Stomach smooth muscle (tissue), 2 donors: Measurements from ENCODE around the gene TNFAIP8.
"Not testable (repeated sequence)": the region's sequence is repeated elsewhere in the genome, so short reads cannot be mapped to it uniquely, and the experiment has no call there.

Experiments
- H3K27ac ChIP-seq: one replicate; pipeline ENCODE4 v1.7.0; 2013; ENCODE audit warnings: mild to moderate bottlenecking, low read length, inconsistent platforms
- H3K27me3 ChIP-seq, 2 donors: one replicate each; pipeline ENCODE4 v1.7.0; 2013; ENCODE audit warnings: low read length in 2 of 2; ENCODE audit not compliant: insufficient read depth in 2 of 2, control insufficient read depth in 1 of 2
- H3K36me3 ChIP-seq, 2 donors: one replicate each; pipeline ENCODE4 v1.7.0; 2013; ENCODE audit warnings: low read length in 2 of 2; ENCODE audit not compliant: control insufficient read depth in 2 of 2, insufficient read depth in 2 of 2
- H3K4me1 ChIP-seq: one replicate; pipeline ENCODE4 v1.7.0; 2013; ENCODE audit warnings: low read length; ENCODE audit not compliant: control insufficient read depth, insufficient read depth
- H3K4me3 ChIP-seq, 2 donors: one replicate each; pipeline ENCODE4 v1.7.0; 2013; ENCODE audit warnings: low read length in 2 of 2
- H3K9ac ChIP-seq, 2 donors: one replicate each; pipeline ENCODE4 v1.7.0; 2013; ENCODE audit warnings: low read length in 2 of 2, mild to moderate bottlenecking in 1 of 2
- H3K9me3 ChIP-seq, 2 donors: one replicate each; pipeline ENCODE4 v1.7.0; 2013; ENCODE audit warnings: low read length in 2 of 2; ENCODE audit not compliant: control insufficient read depth in 2 of 2
- donor health status: healthy.
- donor health status: Pancreatic carcinoma.

Gene TNFAIP8

DNA sequence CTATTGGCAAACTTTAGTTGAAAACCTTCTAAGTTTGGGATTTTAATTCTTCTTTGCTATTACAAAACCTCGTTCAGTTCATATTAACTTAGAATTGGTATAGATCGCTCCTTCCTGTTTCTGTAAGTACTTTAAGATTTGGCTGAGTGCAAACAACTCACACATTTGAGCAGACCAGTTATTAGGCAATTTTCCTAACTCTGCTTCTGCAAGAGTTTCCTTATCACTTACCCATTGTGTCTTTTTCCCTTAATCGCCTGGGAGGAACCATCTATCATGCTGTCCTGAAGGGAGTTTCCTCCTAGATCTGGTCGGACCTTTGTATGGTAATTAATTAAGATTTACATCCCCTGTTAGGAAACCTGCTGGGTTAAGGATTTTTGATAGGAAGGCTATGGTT lies 71.8 kb downstream of the TNFAIP8 start:
- H3K36me3 ChIP-seq, H3K9me3 ChIP-seq, H3K9ac ChIP-seq, H3K27ac ChIP-seq, H3K4me1 ChIP-seq, H3K4me3 ChIP-seq, H3K27me3 ChIP-seq: not testable (repeated sequence)

DNA sequence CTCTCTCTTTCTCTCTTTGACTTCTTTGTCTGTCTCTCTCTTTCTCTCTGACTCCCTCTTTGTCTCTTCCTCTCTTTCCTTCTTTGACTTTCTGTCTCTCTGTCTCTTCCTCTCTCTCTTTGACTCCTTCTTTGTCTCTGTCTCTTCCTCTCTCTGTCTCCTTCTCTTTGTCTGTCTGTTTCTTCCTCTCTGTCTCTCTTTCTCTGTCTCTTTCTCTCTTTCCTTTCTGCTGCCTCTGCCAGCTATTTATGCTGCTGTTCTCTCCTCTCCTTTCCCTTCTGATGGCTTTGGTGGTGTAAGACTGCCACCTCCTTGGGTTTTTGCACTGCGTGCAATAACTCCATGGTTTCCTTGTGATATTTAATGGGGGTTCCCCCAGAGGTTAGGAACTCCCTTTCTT lies 72.3 kb downstream of the TNFAIP8 start:
- H3K4me1 ChIP-seq, H3K27me3 ChIP-seq, H3K9me3 ChIP-seq, H3K9ac ChIP-seq, H3K36me3 ChIP-seq, H3K27ac ChIP-seq, H3K4me3 ChIP-seq: not testable (repeated sequence)

DNA sequence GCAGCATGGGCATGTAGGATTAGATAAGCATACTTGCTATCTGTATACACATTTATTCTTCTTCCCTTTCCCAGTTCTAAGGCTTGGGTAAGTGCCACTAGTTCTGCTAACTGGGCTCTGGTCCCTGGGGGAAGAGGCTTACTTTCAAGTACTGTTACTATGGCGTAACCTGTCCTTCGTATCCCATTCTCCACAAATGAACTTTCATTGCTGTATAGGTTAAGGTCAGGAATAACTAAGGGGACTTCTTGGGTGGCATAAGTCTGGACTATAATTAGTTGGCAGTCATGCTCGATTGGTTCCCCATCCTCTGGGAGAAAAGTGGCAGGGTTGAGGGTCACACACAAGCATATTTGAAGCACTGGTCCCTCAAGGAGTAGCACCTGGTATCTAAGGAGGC lies 72.8 kb downstream of the TNFAIP8 start:
- H3K9me3 ChIP-seq, H3K4me1 ChIP-seq, H3K4me3 ChIP-seq, H3K9ac ChIP-seq, H3K27ac ChIP-seq, H3K27me3 ChIP-seq, H3K36me3 ChIP-seq: not testable (repeated sequence)

DNA sequence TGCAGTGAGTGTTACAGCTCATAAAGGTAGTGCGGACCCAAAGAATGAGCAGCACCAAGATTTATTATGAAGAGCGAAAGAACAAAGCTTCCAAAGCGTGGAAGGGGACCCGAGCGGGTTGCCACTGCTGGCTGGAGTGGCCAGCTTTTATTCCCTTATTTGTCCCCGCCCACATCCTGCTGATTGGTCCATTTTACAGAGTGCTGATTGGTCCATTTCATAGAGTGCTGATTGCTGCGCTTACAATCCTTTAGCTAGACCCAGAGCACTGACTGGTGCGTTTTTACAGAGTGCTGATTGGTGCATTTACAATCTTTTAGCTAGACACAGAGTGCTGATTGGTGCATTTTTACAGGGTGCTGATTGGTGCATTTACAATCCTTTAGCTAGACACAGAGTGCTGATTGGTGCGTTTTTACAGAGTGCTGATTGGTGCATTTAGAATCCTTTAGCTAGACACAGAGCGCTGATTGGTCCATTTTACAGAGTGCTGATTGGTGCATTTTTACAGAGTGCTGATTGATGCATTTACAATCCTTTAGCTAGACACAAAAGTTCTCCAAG lies 76.9 kb downstream of the TNFAIP8 start:
- H3K9ac ChIP-seq, H3K27me3 ChIP-seq, H3K4me3 ChIP-seq, H3K27ac ChIP-seq, H3K9me3 ChIP-seq, H3K36me3 ChIP-seq, H3K4me1 ChIP-seq: not testable (repeated sequence)

DNA sequence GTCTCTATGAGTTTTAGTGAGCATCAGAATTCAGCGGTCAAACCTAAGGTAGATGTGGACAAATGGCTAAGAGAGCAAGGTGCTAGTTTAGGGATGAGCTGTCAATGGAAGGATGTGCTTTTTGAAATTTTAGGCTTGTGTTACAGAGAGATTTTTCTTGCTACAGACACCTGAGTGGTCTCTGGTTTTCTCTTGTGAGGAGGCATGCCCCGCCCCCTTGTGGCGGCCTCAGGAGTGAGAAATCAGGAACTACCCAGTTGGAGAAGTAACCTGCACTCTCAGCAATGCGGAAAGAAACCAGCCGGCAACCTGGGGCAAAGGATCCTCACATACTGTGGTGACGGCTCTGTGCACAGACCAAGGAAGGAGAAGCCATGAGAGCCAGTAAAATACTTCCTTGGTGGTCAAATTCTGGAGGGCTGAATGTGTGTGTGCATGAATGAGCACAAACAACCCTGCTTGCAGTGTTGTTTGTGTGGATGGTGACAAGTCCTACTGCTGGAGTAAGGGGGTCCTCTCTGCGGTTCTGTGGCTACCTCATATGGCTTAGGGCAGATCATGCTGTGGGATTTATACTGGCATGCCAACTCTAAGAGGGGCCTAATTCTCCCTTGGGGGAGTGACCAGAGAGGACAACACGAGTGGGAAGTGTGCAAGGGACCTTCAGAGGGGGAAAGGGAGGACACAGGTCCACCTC lies 79.8 kb downstream of the TNFAIP8 start:
- Histone ChIP-seq H3K36me3 (no peaks in the 10 kb centered on the region), H3K9me3 (no peaks in the 10 kb centered on the region), H3K9ac (no peak overlapping the region)

DNA sequence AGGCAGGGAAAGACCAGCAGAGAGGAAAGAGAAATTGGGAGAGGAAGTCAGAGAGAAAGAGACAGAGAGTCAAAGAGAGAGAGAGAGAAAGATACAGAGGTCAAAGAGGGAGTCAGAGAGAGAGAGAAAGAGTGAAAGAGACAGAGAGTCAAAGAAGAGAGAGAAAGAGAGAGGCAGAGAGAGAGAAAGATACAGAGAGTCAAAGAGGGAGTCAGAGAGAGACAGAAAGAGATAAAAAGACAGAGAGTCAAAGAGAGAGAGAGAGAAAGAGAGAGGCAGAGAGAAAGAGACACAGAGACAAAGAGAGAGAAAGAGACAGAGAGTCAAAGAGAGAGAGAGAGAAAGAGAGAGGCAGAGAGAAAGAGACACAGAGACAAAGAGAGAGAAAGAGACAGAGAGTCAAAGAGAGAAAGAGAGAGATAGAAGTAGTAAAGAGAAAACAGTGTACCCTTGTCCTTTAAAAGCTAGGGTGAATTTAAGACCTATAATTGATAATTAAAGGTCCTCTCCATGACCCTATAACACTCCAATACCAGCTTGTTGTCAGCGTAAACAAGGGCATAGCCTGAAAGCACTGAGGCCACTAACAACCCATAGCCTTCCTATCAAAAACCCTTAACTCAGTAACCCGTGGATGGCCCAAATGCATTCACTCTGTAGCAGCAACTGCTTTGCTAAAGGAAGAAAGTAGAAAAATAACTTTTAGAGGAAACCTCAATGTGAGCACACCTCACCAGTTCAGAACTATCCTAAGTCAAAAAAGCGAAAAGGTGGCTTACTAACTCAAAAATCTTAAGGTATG lies 82.2 kb downstream of the TNFAIP8 start:
- not testable (repeated sequence) for H3K4me1 ChIP-seq, H3K9me3 ChIP-seq, H3K36me3 ChIP-seq, H3K27me3 ChIP-seq, H3K9ac ChIP-seq, H3K4me3 ChIP-seq, H3K27ac ChIP-seq

More for the DNA sequence above, 79.8 kb downstream of the TNFAIP8 start:
- H3K27ac ChIP-seq: no peak overlapping the region
- H3K27me3 ChIP-seq: peaks cover 3 to 4% of the 10 kb centered on the region in 2 donors
- H3K4me1 ChIP-seq: no peaks in the 10 kb centered on the region
- no peak overlapping the region for H3K4me3 ChIP-seq

DNA sequence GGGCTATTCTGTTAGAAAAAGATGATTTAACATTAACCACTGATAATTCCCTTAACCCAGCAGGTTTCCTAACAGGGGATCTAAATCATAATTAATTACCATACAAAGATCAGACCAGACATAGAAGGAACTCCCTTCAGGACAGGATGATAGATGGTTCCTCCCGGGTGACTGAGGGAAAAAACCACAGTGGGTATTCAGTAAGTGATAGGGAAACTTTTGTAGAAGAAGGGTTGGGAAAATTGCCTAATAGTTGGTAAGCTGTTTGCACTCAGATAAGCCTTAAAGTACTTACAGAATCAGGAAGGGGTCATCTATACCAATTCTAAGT lies 82.7 kb downstream of the TNFAIP8 start:
- not testable (repeated sequence) for H3K36me3 ChIP-seq, H3K27ac ChIP-seq, H3K9ac ChIP-seq, H3K27me3 ChIP-seq, H3K9me3 ChIP-seq, H3K4me1 ChIP-seq, H3K4me3 ChIP-seq

DNA sequence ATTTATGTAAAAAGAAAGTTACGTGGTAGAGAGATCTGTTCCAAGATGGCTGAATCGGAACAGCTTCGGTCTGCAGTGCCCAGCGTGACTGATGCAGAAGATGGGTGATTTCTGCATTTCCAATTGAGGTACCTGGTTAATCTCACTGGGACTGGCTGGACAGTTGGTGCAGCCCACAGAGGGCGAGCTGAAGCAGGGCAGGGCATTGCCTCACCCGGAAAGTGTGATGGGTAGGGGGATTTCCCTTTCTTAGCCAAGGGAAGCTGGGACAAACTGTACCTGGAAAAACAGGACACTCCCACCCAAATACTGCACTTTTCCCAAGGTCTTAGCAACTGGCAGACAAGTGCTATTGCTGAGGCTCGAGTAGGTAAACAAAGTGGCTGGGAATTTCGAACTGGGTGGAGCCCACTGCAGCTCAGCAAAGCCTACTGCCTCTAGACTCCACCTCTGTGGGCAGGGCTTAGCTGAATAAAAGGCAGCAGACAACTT lies 83.4 kb downstream of the TNFAIP8 start:
- Histone ChIP-seq H3K36me3 (no peaks in the 10 kb centered on the region), H3K27ac (no peak overlapping the region), H3K27me3 (peaks cover 3 to 4% of the 10 kb centered on the region in 2 donors), H3K4me3 (peak overlapping the region in 1 of 2 donors; percentile 40), H3K4me1 (no peaks in the 10 kb centered on the region), H3K9me3 (no peaks in the 10 kb centered on the region), H3K9ac (no peak overlapping the region)

DNA sequence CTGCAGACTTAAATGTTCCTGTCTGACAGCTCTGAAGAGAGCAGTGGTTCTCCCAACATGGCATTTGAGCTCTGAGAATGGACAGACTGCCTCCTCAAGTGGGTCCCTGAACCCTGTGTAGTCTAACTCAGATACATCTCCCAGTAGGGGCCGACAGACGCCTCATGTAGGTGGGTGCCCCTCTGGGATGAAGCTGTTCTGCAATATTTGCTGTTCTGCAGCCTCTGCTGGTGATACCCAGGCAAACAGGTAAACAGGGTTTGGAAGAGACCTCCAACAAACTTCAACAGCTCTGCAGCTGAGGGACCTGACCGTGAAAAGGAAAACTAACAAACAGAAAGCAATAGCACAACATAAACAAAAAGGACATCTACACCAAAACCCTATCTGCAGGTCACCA lies 83.8 kb downstream of the TNFAIP8 start:
- not testable (repeated sequence) for H3K4me3 ChIP-seq, H3K4me1 ChIP-seq, H3K36me3 ChIP-seq, H3K9me3 ChIP-seq, H3K9ac ChIP-seq, H3K27ac ChIP-seq, H3K27me3 ChIP-seq

DNA sequence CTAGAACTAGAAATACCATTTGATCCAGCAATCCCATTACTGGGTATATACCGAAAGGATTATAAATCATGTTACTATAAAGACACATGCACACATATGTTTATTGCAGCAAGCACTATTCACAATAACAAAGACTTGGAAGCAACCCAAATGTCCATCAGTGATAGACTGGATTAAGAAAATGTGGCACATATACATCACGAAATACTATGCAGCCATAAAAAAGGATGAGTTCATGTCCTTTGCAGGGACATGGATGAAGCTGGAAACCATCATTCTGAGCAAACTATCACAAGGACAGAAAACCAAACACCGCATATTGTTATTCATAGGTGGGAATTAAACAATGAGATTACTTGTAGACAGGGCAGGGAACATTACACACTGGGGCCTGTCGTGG lies 88.8 kb downstream of the TNFAIP8 start:
- not testable (repeated sequence) for H3K9me3 ChIP-seq, H3K36me3 ChIP-seq, H3K9ac ChIP-seq, H3K27ac ChIP-seq, H3K4me3 ChIP-seq, H3K27me3 ChIP-seq, H3K4me1 ChIP-seq

DNA sequence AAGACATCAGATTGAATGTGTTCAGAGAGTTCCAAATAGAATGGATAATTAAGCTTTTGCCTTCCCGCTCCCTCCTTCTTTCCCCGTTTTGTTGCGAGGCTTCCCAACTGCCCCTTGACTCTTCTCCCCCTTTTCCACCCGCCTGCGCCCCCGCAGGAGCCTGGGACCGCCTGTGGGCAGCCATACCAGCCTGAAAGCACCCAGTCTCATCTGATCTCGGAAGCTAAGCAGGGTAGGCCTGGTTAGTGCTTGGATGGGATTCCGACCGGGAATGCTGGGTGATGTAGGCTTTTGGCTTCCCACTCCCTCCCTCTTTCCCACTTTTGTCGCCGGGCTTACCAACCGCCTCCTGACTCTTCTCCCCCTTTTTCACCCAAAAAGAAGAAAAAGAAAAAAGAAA lies 89.7 kb downstream of the TNFAIP8 start:
- Histone ChIP-seq H3K27me3 (no peaks in the 10 kb centered on the region), H3K4me3 (no peak overlapping the region), H3K36me3 (no peaks in the 10 kb centered on the region), H3K9ac (no peak overlapping the region), H3K27ac (no peak overlapping the region), H3K4me1 (no peaks in the 10 kb centered on the region), H3K9me3 (no peaks in the 10 kb centered on the region)
